Astrocyte (in vitro differentiated cells and primary cell): ENCODE results near the gene FLRT2. TPM values are rescaled to one million over a fixed set of nuclear protein-coding genes. Genes with fewer than 3 reads are reported as not detected.

Experiments used
- DNase-seq: peaks from one replicate; pipeline ENCODE4 v3.0.0-alpha.2; 2010; ENCODE audit warnings: low read depth
- FAIRE-seq: peaks from 2 replicates; lab custom pipeline; 2011; peaks lifted over from hg19 to GRCh38; lab: Jason Lieb, UNC
- H2AFZ ChIP-seq: 2 replicates; pipeline ENCODE4 v1.6.0; 2012; ENCODE audit warnings: low read depth, low read length, inconsistent platforms
- H3K27ac ChIP-seq: 2 replicates; pipeline ENCODE4 v1.5.1; 2011; ENCODE audit warnings: low read depth, low read length, inconsistent platforms
- H3K27me3 ChIP-seq: 2 replicates; pipeline ENCODE4 v1.6.0; 2011; ENCODE audit warnings: low read length, inconsistent platforms; ENCODE audit not compliant: insufficient read depth
- H3K36me3 ChIP-seq: 2 replicates; pipeline ENCODE4 v1.5.1; 2011; ENCODE audit warnings: low read length, inconsistent platforms; ENCODE audit not compliant: insufficient read depth
- H3K4me1 ChIP-seq: 2 replicates; pipeline ENCODE4 v1.5.1; 2011; ENCODE audit warnings: low read length, inconsistent platforms; ENCODE audit not compliant: insufficient read depth
- H3K4me2 ChIP-seq: 2 replicates; pipeline ENCODE4 v1.6.0; 2012; ENCODE audit warnings: low read length, inconsistent platforms
- H3K4me3 ChIP-seq: 2 replicates; pipeline ENCODE4 v1.5.1; 2011; ENCODE audit warnings: low read depth, mild to moderate bottlenecking, low read length, inconsistent platforms; ENCODE audit not compliant: insufficient read depth
- H3K79me2 ChIP-seq: 2 replicates; pipeline ENCODE4 v1.6.0; 2012; ENCODE audit warnings: mild to moderate bottlenecking, low read length, inconsistent platforms; ENCODE audit not compliant: insufficient read depth
- H3K9ac ChIP-seq: 2 replicates; pipeline ENCODE4 v1.6.0; 2012; ENCODE audit warnings: mild to moderate bottlenecking, low read length, inconsistent platforms
- H3K9me3 ChIP-seq: 2 replicates; pipeline ENCODE4 v1.5.1; 2012; ENCODE audit warnings: low read depth, mild to moderate bottlenecking, low read length, inconsistent platforms; ENCODE audit not compliant: insufficient read depth
- H4K20me1 ChIP-seq: 2 replicates; pipeline ENCODE4 v1.6.0; 2012; ENCODE audit warnings: low read length, inconsistent platforms; ENCODE audit not compliant: insufficient read depth
- H3K27ac Mint-ChIP-seq: one replicate; pipeline ENCODE4 v1.8.0; 2021; ENCODE audit warnings: mild to moderate bottlenecking, mixed read lengths; ENCODE audit not compliant: unreplicated experiment
- H3K27me3 Mint-ChIP-seq: one replicate; pipeline ENCODE4 v1.8.0; 2021; ENCODE audit warnings: low read depth, mixed read lengths; ENCODE audit not compliant: unreplicated experiment
- H3K36me3 Mint-ChIP-seq: one replicate; pipeline ENCODE4 v1.8.0; 2021; ENCODE audit warnings: low read depth, mixed read lengths; ENCODE audit not compliant: unreplicated experiment
- H3K4me1 Mint-ChIP-seq: one replicate; pipeline ENCODE4 v1.8.0; 2021; ENCODE audit warnings: low read depth, mixed read lengths; ENCODE audit not compliant: unreplicated experiment
- H3K4me3 Mint-ChIP-seq: one replicate; pipeline ENCODE4 v1.8.0; 2021; ENCODE audit warnings: mild to moderate bottlenecking, moderate library complexity, mixed read lengths; ENCODE audit not compliant: unreplicated experiment
- H3K9me3 Mint-ChIP-seq: one replicate; pipeline ENCODE4 v1.8.0; 2021; ENCODE audit warnings: mild to moderate bottlenecking, mixed read lengths; ENCODE audit not compliant: unreplicated experiment
- CTCF ChIP-seq: IDR thresholded peaks from 2 replicates; pipeline ENCODE4 v1.5.1; 2011; ENCODE audit warnings: low read depth, mild to moderate bottlenecking, inconsistent platforms, low read length, moderate library complexity; ENCODE audit not compliant: insufficient read depth
- EZH2 ChIP-seq: IDR thresholded peaks from 2 replicates; pipeline ENCODE4 v1.6.1; 2012; ENCODE audit warnings: mild to moderate bottlenecking, low read length, inconsistent platforms; ENCODE audit not compliant: insufficient read depth
- total RNA-seq: library from RNA; stranded (reverse); gene quantifications from 2 replicates; pipeline ENCODE4 v1.2.1, GENCODE V29; 2021

FLRT2 gene
- total RNA-seq, 1 donor from 2014 or later, result 227 TPM

GRCh38 chr14:85578357-85578756, 48.4 kb downstream of the FLRT2 start:
- H3K27ac ChIP-seq, result no peak overlapping the region
- H3K79me2 ChIP-seq, result no peaks in the 10 kb centered on the region
- H3K4me3 Mint-ChIP-seq, result no peak overlapping the region
- no peak overlapping the region for H3K4me2 ChIP-seq
- no peaks in the 10 kb centered on the region for H3K36me3 ChIP-seq
- no peak for DNase-seq
- H3K36me3 Mint-ChIP-seq, result peaks cover 7% of the 10 kb centered on the region
- H3K4me3 ChIP-seq, result no peak overlapping the region
- H3K27me3 ChIP-seq, result no peaks in the 10 kb centered on the region
- H3K9ac ChIP-seq, result no peak overlapping the region
- no peaks in the 10 kb centered on the region for H4K20me1 ChIP-seq
- FAIRE-seq, result no peak
- H3K27me3 Mint-ChIP-seq, result no peaks in the 10 kb centered on the region
- H3K4me1 Mint-ChIP-seq, result peaks cover 69% of the 10 kb centered on the region
- H2AFZ ChIP-seq, result no peak overlapping the region
- no peak overlapping the region for H3K27ac Mint-ChIP-seq
- TF ChIP-seq EZH2, result no peak
- TF ChIP-seq CTCF, result no peak
- H3K9me3 Mint-ChIP-seq, result no peaks in the 10 kb centered on the region
- peaks cover 43% of the 10 kb centered on the region for H3K4me1 ChIP-seq
- no peaks in the 10 kb centered on the region for H3K9me3 ChIP-seq

- Mint-ChIP-seq H3K27ac (no peak overlapping the region), H3K4me1 (peaks cover 63% of the 10 kb centered on the region), H3K36me3 (peaks cover 7% of the 10 kb centered on the region), H3K27me3 (no peaks in the 10 kb centered on the region), H3K9me3 (no peaks in the 10 kb centered on the region), H3K4me3 (no peak overlapping the region)
- FAIRE-seq (no peak), DNase-seq (no peak)
- TF ChIP-seq EZH2, result no peak
- no peak for TF ChIP-seq CTCF
- Histone ChIP-seq H4K20me1 (no peaks in the 10 kb centered on the region), H3K36me3 (no peaks in the 10 kb centered on the region), H3K9ac (no peak overlapping the region), H2AFZ (no peak overlapping the region), H3K4me3 (no peak overlapping the region), H3K27ac (no peak overlapping the region), H3K27me3 (no peaks in the 10 kb centered on the region), H3K9me3 (no peaks in the 10 kb centered on the region), H3K4me1 (peaks cover 38% of the 10 kb centered on the region), H3K79me2 (no peaks in the 10 kb centered on the region), H3K4me2 (no peak overlapping the region)
Observed at GRCh38 chr14:85578930-85579329, 49.0 kb downstream of the FLRT2 start.

DNA sequence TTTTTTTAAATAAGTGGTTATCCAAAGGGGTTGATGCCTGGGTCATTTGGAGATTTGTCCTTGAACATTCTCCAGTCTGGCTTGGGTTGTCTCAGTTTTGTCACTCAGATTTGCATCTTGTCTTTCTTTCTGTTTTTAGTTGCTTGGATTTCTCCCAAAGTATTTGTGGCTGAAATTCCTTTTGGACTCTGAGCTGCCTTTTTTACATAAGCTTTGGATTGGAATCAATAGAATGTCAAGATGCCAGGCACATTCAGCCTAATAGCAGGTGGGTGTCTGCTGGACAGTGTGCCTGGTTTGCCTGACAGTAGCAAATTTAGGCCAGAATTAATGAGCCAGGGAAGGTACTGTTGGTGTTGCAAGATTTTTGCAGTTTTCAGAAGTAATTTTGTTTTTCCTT, 50.0 kb downstream of the FLRT2 start:
- Histone ChIP-seq H3K9ac (no peak overlapping the region), H3K4me3 (no peak overlapping the region), H3K79me2 (no peaks in the 10 kb centered on the region), H3K27ac (no peak overlapping the region), H3K27me3 (no peaks in the 10 kb centered on the region), H3K4me2 (peak overlapping the region; percentile 75), H4K20me1 (no peaks in the 10 kb centered on the region), H3K9me3 (no peaks in the 10 kb centered on the region), H3K4me1 (peaks cover 35% of the 10 kb centered on the region), H2AFZ (no peak overlapping the region), H3K36me3 (no peaks in the 10 kb centered on the region)
- no peaks in the 10 kb centered on the region for H3K9me3 Mint-ChIP-seq
- H3K27ac Mint-ChIP-seq, result no peak overlapping the region
- TF ChIP-seq EZH2 (no peak), CTCF (no peak)
- peak; percentile 45 for DNase-seq
- no peak overlapping the region for H3K4me3 Mint-ChIP-seq
- no peaks in the 10 kb centered on the region for H3K27me3 Mint-ChIP-seq
- peaks cover 7% of the 10 kb centered on the region for H3K36me3 Mint-ChIP-seq
- peaks cover 58% of the 10 kb centered on the region for H3K4me1 Mint-ChIP-seq
- FAIRE-seq, result no peak
